Kidney epithelial cell (primary cell): ENCODE measurements around the gene ABLIM2. TPM values are rescaled to one million over a fixed set of nuclear protein-coding genes. Genes with fewer than 3 reads are reported as not detected.

Experiments
- DNase-seq: peaks from one replicate; pipeline ENCODE4 v3.0.0-alpha.2; 2010; ENCODE audit warnings: low read depth
- H3K27me3 ChIP-seq: 2 replicates; pipeline ENCODE4 v1.6.0; 2011; ENCODE audit warnings: low read length; ENCODE audit not compliant: control insufficient read depth, insufficient read depth
- H3K36me3 ChIP-seq: 2 replicates; pipeline ENCODE4 v1.5.1; 2011; ENCODE audit warnings: low read length; ENCODE audit not compliant: control insufficient read depth, insufficient read depth
- H3K4me3 ChIP-seq: 2 replicates; pipeline ENCODE4 v1.5.1; 2011; ENCODE audit warnings: low read depth, mild to moderate bottlenecking, control low read depth, low read length
- total RNA-seq: library from RNA; depleted of rRNA; stranded (reverse); fragments of >200 nt; gene quantifications from 2 replicates; pipeline ENCODE4 v1.2.3, GENCODE V29; 2015
- TF ChIP-seq, protein P1 (sequence below): IDR thresholded peaks from 2 replicates; pipeline ENCODE4 v1.5.1; 2011; ENCODE audit warnings: mild to moderate bottlenecking, moderate library complexity, low read length, control low read depth, inconsistent platforms; ENCODE audit not compliant: insufficient read depth, poor library complexity, severe bottlenecking

The ABLIM2 gene
- total RNA-seq, 1 donor from 2014 or later = 1.3 TPM

DNA sequence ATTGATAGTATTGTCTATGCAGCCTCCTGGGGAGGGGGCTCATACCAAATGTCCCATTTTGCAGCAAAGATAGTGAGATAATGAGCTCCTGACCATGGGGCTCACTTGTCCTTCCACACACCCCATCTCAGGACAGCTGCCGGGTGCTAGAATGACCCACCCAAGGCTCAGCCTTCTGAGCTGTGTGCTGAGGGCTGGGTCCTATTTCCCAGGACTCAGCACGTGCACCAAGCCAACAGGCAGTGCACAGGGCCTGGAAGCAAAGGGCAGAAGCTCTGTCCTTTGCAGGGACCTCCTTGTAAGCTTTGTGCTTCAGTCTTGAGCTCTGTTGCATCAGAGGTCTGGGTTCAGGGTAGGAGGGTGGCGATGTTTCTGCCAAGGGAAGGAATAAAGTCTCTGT lies 11.2 kb upstream of the ABLIM2 start:
- no peak for DNase-seq
- TF ChIP-seq, protein P1, sequence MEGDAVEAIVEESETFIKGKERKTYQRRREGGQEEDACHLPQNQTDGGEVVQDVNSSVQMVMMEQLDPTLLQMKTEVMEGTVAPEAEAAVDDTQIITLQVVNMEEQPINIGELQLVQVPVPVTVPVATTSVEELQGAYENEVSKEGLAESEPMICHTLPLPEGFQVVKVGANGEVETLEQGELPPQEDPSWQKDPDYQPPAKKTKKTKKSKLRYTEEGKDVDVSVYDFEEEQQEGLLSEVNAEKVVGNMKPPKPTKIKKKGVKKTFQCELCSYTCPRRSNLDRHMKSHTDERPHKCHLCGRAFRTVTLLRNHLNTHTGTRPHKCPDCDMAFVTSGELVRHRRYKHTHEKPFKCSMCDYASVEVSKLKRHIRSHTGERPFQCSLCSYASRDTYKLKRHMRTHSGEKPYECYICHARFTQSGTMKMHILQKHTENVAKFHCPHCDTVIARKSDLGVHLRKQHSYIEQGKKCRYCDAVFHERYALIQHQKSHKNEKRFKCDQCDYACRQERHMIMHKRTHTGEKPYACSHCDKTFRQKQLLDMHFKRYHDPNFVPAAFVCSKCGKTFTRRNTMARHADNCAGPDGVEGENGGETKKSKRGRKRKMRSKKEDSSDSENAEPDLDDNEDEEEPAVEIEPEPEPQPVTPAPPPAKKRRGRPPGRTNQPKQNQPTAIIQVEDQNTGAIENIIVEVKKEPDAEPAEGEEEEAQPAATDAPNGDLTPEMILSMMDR = no peak
- H3K27me3 ChIP-seq = peaks cover 23% of the 10 kb centered on the region

DNA sequence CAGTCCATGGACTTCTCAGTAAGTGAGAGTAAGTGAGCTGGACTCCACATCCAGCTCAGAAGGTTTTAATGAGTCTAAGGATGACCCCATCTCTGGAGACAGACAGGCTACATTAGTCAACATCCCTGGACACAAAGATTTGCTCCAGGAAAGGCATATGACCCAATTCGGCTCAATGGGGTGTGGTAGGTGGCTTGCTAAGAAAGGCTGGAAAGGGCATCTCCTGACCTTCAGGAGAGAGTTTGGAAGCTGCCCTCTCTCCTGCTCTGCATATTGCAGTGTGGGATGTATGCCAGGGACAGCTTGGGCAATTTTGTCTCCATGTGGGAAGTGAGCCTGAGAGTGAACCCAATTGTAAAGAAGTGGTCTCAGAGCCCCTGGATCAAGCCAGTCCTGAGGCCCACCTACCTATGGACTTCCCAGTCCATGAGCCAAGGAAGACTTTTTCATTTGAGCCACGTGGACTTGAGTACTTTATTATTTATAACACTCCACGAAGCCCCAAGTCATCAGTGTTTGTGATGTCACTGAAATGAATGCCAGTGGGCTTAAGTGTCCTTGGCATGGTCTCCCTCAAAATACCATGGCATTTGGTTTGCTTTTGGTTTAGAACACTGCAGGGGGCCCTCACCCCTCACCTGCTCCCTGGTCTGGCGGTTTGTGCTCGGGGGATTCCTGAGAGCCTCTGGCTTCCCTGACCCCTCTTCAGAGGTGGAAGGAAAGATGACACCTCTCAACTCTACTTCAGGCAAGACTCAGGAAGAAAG lies 10.4 kb upstream of the ABLIM2 start:
- no peaks in the 10 kb centered on the region for H3K36me3 ChIP-seq
- TF ChIP-seq, protein P1 = no peak
- H3K4me3 ChIP-seq = no peak overlapping the region
- no peak for DNase-seq
- H3K27me3 ChIP-seq = peaks cover 26% of the 10 kb centered on the region

More for the DNA sequence above, 11.2 kb upstream of the ABLIM2 start:
- Histone ChIP-seq H3K4me3 (no peak overlapping the region), H3K36me3 (no peaks in the 10 kb centered on the region)

DNA sequence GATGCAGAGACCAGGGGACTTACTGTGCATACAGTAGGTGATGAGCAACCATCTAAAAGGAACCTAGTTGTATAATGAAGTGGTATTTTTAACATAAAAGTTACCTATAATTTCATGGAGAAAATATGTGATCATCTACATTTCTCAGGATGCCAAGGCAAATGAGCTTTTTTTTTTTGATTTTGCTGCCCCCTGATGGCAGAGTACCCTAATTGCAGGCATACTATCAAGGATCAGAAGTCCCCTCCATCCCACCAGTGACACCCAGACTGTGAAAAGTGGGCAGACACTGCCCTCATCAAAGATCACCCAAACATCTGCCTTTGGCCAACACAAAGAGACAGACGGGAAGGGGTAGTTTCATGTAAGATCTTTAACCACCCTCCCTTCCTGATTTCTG lies 9.6 kb upstream of the ABLIM2 start:
- Histone ChIP-seq H3K27me3 (peaks cover 26% of the 10 kb centered on the region), H3K4me3 (no peak overlapping the region), H3K36me3 (no peaks in the 10 kb centered on the region)
- no peak for DNase-seq
- TF ChIP-seq, protein P1 = peak; percentile 35

DNA sequence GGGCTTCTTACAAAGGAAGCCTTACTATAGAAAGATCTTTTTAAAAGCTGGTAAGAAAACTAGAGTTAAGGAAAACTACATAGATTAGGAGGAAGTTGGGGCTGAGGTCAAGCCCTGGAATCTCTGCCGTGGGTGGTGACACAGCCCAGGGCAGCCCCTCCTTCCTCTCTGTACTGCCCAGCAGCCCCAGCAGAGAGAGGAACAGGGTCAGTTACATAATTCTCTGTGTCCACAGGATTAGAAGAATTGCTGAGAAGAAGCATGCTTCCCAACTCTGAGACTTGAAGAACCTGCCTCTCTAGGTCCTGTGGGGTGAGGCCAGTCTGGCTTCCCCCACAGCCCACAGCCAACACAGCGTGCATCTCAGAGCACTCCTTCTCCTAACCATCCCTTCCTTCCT lies 9.2 kb upstream of the ABLIM2 start:
- no peak overlapping the region for H3K4me3 ChIP-seq
- H3K36me3 ChIP-seq = no peaks in the 10 kb centered on the region
- peaks cover 30% of the 10 kb centered on the region for H3K27me3 ChIP-seq
- no peak for DNase-seq
- TF ChIP-seq, protein P1 = no peak

DNA sequence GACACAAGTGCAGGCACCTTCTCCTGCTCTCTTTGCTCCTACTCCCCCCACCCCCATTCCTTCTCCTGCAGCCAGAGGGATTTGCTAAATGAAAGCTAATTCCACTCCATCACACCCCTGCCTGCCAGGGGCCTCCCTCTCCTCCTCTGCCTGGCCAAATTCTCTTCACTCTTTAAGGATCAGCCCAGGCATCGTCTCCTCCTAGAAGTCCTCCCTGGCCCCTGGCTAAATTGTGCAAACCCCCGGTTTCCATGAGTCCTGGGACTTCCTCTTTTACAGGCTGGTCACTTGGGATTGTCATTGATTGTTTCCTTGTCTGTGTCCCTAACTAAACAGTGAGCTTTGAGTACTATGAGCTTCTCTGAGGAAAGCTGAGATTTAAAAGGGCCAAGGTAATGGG lies 8.7 kb upstream of the ABLIM2 start:
- Histone ChIP-seq H3K27me3 (peaks cover 29% of the 10 kb centered on the region), H3K36me3 (no peaks in the 10 kb centered on the region), H3K4me3 (no peak overlapping the region)
- no peak for DNase-seq
- TF ChIP-seq, protein P1 = no peak
